GM10847 (cell line): Measurements from ENCODE around the gene GGA3.

ENCODE experiments used
- POLR2A ChIP-seq: IDR thresholded peaks from 2 replicates; pipeline ENCODE4 v1.6.1; 2011; ENCODE audit not compliant: insufficient read length; ENCODE audit errors: extremely low read depth

GGA3 gene

GRCh38 chr17:75238020-75238580 lies 23.3 kb downstream of the GGA3 start:
- TF ChIP-seq POLR2A, result no peak

GRCh38 chr17:75237100-75238014 lies 24.0 kb downstream of the GGA3 start:
- TF ChIP-seq POLR2A, result peak; percentile 7

GRCh38 chr17:75232786-75233185 lies 28.6 kb downstream of the GGA3 start:
- no peak for TF ChIP-seq POLR2A

- TF ChIP-seq POLR2A, result no peak
Observed at GRCh38 chr17:75231741-75232464, 29.5 kb downstream of the GGA3 start.

- TF ChIP-seq POLR2A, result no peak
Observed at GRCh38 chr17:75231071-75231470, 30.3 kb downstream of the GGA3 start.

- no peak for TF ChIP-seq POLR2A
Observed at GRCh38 chr17:75228847-75229246, 32.6 kb downstream of the GGA3 start.

GRCh38 chr17:75228305-75228704 lies 33.1 kb downstream of the GGA3 start:
- TF ChIP-seq POLR2A, result no peak

GRCh38 chr17:75227729-75228128 lies 33.7 kb downstream of the GGA3 start:
- no peak for TF ChIP-seq POLR2A

GRCh38 chr17:75225016-75225415 lies 36.4 kb downstream of the GGA3 start:
- no peak for TF ChIP-seq POLR2A

- no peak for TF ChIP-seq POLR2A
Observed at GRCh38 chr17:75219815-75220214, 41.6 kb downstream of the GGA3 start.

- no peak for TF ChIP-seq POLR2A
Observed at GRCh38 chr17:75218131-75218530, 43.3 kb downstream of the GGA3 start.

GRCh38 chr17:75209061-75209460 lies 52.3 kb downstream of the GGA3 start:
- no peak for TF ChIP-seq POLR2A

- TF ChIP-seq POLR2A, result no peak
Observed at GRCh38 chr17:75208161-75208560, 53.2 kb downstream of the GGA3 start.

GRCh38 chr17:75207760-75208159 lies 53.6 kb downstream of the GGA3 start:
- no peak for TF ChIP-seq POLR2A

- no peak for TF ChIP-seq POLR2A
Observed at GRCh38 chr17:75205793-75206163, 55.6 kb downstream of the GGA3 start.
